Fibroblast of the aortic adventitia (primary cell): ENCODE results near the gene NRXN3. TPM values are rescaled to one million over a fixed set of nuclear protein-coding genes. Genes with fewer than 3 reads are reported as not detected.

Experiments used
- DNase-seq: peaks from one replicate; pipeline ENCODE4 v3.0.0-alpha.2; 2010; ENCODE audit warnings: low read depth
- H3K4me3 ChIP-seq: 2 replicates; pipeline ENCODE4 v1.5.1; 2011; ENCODE audit warnings: low read depth, mild to moderate bottlenecking, control low read depth, low read length, moderate library complexity
- CTCF ChIP-seq: IDR thresholded peaks from 2 replicates; pipeline ENCODE4 v1.5.1; 2011; ENCODE audit warnings: mild to moderate bottlenecking, low read length, control low read depth, inconsistent platforms; ENCODE audit not compliant: insufficient read depth
- total RNA-seq: library from RNA; depleted of rRNA; stranded (reverse); fragments of >200 nt; gene quantifications from 2 replicates; pipeline ENCODE4 v1.2.3, GENCODE V29; 2012; ENCODE audit warnings: low replicate concordance

NRXN3 gene
- total RNA-seq, 1 donor = 0.18 TPM

GRCh38 chr14:79157369-79157768 is 987.2 kb downstream of the NRXN3 start:
- no peak overlapping the region for H3K4me3 ChIP-seq
- TF ChIP-seq CTCF = no peak
- DNase-seq = no peak

- no peak overlapping the region for H3K4me3 ChIP-seq
- TF ChIP-seq CTCF = no peak
- DNase-seq = peak; percentile 9
Measured at GRCh38 chr14:79161571-79161970, 991.4 kb downstream of the NRXN3 start.

DNA sequence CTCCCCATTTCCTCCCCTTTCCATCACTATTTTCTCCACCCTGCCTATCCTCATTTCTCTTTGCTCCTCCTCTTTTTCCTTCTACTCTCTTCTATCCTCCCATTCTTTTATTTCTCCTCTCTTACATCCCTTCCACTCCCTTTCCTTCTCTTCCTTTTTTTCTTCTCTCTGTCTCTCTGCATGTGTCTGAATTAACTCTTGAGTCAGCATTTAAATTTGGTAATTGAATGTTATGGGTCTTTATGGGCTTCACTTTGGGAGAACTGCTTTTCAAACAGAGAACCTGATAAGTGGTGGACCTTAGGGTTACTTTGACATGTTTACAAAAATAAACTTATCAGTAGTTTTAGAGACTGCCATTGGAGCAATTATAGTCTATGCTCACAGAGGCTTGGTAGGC is 992.7 kb downstream of the NRXN3 start:
- H3K4me3 ChIP-seq = no peak overlapping the region
- DNase-seq = no peak
- no peak for TF ChIP-seq CTCF

- no peak for TF ChIP-seq CTCF
- no peak overlapping the region for H3K4me3 ChIP-seq
- DNase-seq = no peak
Measured at GRCh38 chr14:79165471-79166090, 995.4 kb downstream of the NRXN3 start.

GRCh38 chr14:79166171-79166570 is 996.0 kb downstream of the NRXN3 start:
- no peak overlapping the region for H3K4me3 ChIP-seq
- DNase-seq = no peak
- no peak for TF ChIP-seq CTCF

- H3K4me3 ChIP-seq = no peak overlapping the region
- peak; percentile 1 for DNase-seq
- TF ChIP-seq CTCF = no peak
Measured at GRCh38 chr14:79167957-79168356, 997.8 kb downstream of the NRXN3 start.

- DNase-seq = no peak
- TF ChIP-seq CTCF = no peak
- H3K4me3 ChIP-seq = no peak overlapping the region
Measured at GRCh38 chr14:79175671-79176070, 1005.5 kb downstream of the NRXN3 start.
